ENCODE data around the gene UPK1A.
A peak's percentile ranks its signal among the peaks of the same experiment; 100 is the strongest.
"Not testable (repeated sequence)": the region's sequence is repeated elsewhere in the genome, so short reads cannot be mapped to it uniquely, and the experiment has no call there.

Gene UPK1A

DNA sequence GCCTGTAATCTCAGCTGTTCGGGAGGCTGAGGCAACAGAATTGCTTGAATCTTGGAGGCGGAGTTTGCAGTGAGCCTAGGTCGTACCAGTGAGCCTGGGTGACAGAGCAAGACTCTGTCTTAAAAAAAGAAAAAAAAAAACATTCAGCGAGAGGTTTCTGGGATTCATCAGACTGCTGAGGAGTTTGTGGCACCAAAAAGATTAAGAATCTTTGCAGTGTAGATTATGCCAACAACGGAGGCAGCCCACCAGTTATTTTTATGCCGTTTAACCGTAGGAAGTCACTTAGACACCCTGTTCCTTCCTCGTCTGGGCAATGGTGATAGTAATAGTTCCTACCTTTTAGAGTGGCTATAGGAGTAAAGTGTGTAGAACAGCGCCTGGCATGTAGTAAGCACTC, 15.7 kb upstream of the UPK1A start:
- TF ChIP-seq, protein P1, sequence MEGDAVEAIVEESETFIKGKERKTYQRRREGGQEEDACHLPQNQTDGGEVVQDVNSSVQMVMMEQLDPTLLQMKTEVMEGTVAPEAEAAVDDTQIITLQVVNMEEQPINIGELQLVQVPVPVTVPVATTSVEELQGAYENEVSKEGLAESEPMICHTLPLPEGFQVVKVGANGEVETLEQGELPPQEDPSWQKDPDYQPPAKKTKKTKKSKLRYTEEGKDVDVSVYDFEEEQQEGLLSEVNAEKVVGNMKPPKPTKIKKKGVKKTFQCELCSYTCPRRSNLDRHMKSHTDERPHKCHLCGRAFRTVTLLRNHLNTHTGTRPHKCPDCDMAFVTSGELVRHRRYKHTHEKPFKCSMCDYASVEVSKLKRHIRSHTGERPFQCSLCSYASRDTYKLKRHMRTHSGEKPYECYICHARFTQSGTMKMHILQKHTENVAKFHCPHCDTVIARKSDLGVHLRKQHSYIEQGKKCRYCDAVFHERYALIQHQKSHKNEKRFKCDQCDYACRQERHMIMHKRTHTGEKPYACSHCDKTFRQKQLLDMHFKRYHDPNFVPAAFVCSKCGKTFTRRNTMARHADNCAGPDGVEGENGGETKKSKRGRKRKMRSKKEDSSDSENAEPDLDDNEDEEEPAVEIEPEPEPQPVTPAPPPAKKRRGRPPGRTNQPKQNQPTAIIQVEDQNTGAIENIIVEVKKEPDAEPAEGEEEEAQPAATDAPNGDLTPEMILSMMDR (IDR thresholded peaks at IDR 0.05; ENCODE audit: low read depth, low read length, missing control alignments): no peak
- in situ Hi-C loops (cut with HindIII; ENCODE audit: low sequenced_read_pairs): no loop called here
- no peak overlapping the region for H3K4me3 ChIP-seq (ENCODE audit: low read depth, low read length)

DNA sequence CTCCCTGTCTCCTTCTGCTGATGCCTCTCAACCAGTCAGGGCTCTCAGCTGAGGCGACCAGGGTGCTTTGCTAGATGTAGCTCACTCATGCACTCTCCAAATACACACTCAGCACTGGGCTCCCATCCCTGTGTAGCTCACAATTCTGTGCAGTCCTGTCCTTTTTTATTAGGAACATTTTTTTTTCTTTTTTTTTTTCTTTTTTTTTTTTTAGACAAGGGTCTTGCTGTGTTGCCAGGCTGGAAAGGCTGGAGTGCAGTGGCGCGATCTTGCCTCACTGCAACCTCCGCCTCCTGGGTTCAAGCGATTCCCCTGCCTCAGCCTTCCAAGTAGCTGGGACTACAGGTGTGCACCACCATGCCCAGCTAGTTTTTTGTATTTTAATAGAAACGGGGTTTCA, 11.5 kb upstream of the UPK1A start:
- H3K4me3 ChIP-seq (ENCODE audit: low read depth, low read length): not testable (repeated sequence)

More for the DNA sequence above, 15.7 kb upstream of the UPK1A start:
- DNase-seq (ENCODE audit: low read depth): no peak

DNA sequence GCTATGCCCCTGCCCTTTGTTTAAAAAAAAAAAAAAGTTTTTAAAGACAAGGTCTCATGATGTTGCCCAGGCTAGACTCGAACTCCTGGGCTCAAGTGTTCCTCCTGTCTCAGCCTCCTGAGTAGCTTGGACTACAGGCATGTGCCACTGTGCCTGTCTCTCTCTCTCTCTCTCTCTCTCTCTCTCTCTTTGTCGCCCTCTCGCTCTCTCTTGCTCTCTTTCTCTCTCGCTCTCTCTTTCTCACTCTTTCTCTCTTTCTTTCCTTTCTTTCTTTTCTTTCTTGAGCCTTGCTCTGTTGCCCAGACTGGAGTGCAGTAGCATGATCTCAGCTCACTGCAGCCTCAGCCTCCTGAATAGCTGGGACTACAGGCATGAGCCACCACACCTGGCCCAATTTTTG, 10.7 kb upstream of the UPK1A start:
- DNase-seq (ENCODE audit: low read depth): no peak
- no peak overlapping the region for H3K4me3 ChIP-seq (ENCODE audit: low read depth, low read length)
- in situ Hi-C loops (cut with HindIII; ENCODE audit: low sequenced_read_pairs): no loop called here
- TF ChIP-seq, protein P1 (IDR thresholded peaks at IDR 0.05; ENCODE audit: low read depth, low read length, missing control alignments): no peak

More for the DNA sequence above, 11.5 kb upstream of the UPK1A start:
- DNase-seq (ENCODE audit: low read depth); in situ Hi-C loops (cut with HindIII; ENCODE audit: low sequenced_read_pairs): not testable (repeated sequence)

DNA sequence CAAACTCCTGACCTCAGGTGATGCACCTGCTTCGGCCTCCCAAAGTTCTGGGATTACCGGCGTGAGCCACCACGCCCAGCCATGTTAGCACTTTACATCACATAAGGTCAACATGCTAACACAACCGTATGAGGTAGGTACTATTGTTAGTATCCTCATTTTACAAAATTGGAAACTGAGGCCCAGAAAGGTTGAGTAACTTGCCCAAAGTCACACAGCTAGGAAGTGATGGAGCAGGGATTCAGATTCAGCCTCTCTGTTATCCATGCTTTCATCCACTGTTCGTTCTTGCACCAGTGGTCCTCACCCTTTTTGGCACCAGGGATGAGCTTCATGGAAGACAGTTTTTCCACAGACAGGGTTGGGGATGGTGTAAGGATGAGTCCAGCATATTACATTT, 9.6 kb upstream of the UPK1A start:
- in situ Hi-C loops (cut with HindIII; ENCODE audit: low sequenced_read_pairs): no loop called here
- DNase-seq (ENCODE audit: low read depth): no peak
- TF ChIP-seq, protein P1 (IDR thresholded peaks at IDR 0.05; ENCODE audit: low read depth, low read length, missing control alignments): no peak
- H3K4me3 ChIP-seq (ENCODE audit: low read depth, low read length): no peak overlapping the region

DNA sequence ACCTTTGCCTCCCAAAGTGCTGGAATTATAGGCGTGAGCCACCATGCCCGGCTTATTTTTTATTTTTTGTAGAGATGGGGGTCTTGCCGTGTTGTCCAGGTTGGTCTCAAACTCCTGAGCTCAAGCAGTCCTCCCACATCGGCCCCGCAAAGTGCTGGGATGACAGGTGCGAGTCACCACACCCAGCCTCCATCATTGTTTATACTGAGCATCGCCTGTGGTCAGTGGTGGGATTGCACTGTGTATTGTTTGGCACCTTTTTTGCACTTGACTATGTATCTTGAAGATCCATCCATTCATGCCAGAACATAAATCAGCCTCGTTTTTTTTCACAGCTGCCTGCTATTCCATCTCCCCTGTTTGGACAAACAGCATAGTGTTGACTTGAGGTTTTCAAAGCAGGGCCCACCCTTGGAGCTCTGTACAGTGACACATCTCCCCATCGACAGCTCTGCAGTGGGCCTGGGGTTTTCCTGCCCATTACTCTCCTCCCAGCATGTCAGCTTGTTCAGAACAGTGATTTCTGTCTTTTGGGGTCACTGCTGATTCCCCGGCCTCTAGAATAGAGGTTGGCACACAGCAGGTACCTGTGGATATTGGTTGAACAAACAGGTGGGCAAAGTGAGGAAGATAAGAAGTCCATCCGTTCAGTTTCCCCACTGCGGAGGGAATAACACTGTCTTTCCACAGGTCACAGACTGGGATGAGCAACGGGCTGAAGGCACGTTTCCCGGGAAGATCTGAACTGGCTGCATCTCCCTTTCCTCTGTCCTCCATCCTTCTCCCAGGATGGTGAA, 8.2 kb upstream of the UPK1A start:
- H3K4me3 ChIP-seq (ENCODE audit: low read depth, low read length): no peak overlapping the region
- in situ Hi-C loops (cut with HindIII; ENCODE audit: low sequenced_read_pairs): no loop called here
- DNase-seq (ENCODE audit: low read depth): no peak
- TF ChIP-seq, protein P1 (IDR thresholded peaks at IDR 0.05; ENCODE audit: low read depth, low read length, missing control alignments): peak; percentile 11

DNA sequence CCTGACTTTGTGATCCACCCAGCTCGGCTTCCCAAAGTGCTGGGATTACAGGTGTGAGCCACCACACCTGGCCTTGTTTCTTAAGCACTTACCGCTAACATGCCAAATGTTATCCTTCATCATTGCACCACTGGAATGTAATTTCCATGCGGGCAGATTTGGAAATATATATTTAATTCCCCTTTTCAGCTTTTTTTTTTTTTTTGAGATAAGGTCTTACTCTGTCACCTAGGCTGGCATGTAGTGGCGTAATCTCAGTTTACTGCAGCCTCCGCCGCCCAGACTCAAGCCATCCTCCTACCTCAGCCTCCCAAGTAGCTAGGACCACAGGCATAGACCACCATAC, 4.3 kb upstream of the UPK1A start:
- no peak overlapping the region for H3K4me3 ChIP-seq (ENCODE audit: low read depth, low read length)
- DNase-seq (ENCODE audit: low read depth): no peak
- in situ Hi-C loops (cut with HindIII; ENCODE audit: low sequenced_read_pairs): no loop called here
- TF ChIP-seq, protein P1 (IDR thresholded peaks at IDR 0.05; ENCODE audit: low read depth, low read length, missing control alignments): no peak

DNA sequence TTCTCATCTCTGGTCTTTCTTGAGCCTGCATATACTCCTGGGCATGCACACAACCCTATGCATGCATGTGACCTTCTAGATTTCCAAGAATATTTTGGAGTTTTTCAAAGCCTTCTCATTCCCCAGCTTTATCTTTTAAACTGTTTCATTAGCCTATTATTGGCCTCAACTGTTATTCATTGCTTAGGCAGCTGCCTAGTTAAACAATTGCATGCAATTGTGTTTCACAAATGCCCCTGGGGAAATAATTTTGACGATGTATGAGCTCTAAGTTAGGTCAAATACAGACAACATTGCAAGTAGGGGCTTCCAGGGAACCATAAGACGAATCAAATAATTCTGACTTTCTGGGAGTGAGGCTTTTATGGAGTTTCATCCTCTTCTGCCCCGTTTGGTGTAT, 2.3 kb upstream of the UPK1A start:
- DNase-seq (ENCODE audit: low read depth): no peak
- TF ChIP-seq, protein P1 (IDR thresholded peaks at IDR 0.05; ENCODE audit: low read depth, low read length, missing control alignments): no peak
- H3K4me3 ChIP-seq (ENCODE audit: low read depth, low read length): no peak overlapping the region
- in situ Hi-C loops (cut with HindIII; ENCODE audit: low sequenced_read_pairs): no loop called here

Data from astrocyte of the cerebellum (primary cell).